GM12878 (cell line): Measurements from ENCODE around the gene DPP6. TPM values are rescaled to one million over a fixed set of nuclear protein-coding genes. Genes with fewer than 3 reads are reported as not detected.

Experiments
- ATAC-seq: fragments of 200-7000 bp; cut with Tn5 transposase; 3 replicates; pipeline ENCODE4 v1.9.1; 2020; ENCODE audit warnings: mild to moderate bottlenecking, moderate library complexity
- BruUV-seq: library from RNA; stranded (reverse); fragments of 400-500 nt; replicated peaks from 2 replicates; lab custom pipeline; 2021; lab: Mats Ljungman, UMichigan
- CTCF ChIA-PET: fragments of 300-600 bp; sonication (Branson Sonifier 250); formaldehyde crosslinking; extraction: SDS; loops from one replicate; lab custom pipeline; 2021; ENCODE audit warnings: inconsistent platforms; lab: Yijun Ruan, JAX
- POLR2A ChIA-PET: fragments of 350-600 bp; formaldehyde crosslinking; extraction: SDS; loops from one replicate; lab custom pipeline; 2021; ENCODE audit warnings: inconsistent platforms; lab: Charles Lee
- RAD21 ChIA-PET: fragments of 300-600 bp; sonication (Branson Sonifier 250); formaldehyde crosslinking; loops from one replicate; lab custom pipeline; 2023; ENCODE audit warnings: antibody characterized with exemption; ENCODE audit not compliant: unreplicated experiment; lab: Charles Lee
- SMC1A ChIA-PET: fragments of 300-600 bp; sonication (Branson Sonifier 250); formaldehyde crosslinking; loops from one replicate; lab custom pipeline; 2023; ENCODE audit not compliant: unreplicated experiment, uncharacterized antibody; lab: Charles Lee
- DNase-seq: peaks from one replicate; pipeline ENCODE4 v3.0.0-alpha.2; 2011; ENCODE audit warnings: low read depth, low spot score
- FAIRE-seq: peaks from 3 replicates; lab custom pipeline; 2011; peaks lifted over from hg19 to GRCh38; lab: Jason Lieb, UNC
- H2AFZ ChIP-seq: 2 replicates; pipeline ENCODE4 v1.6.0; 2011; ENCODE audit warnings: low read depth, low read length, control low read depth; ENCODE audit not compliant: control insufficient read depth
- H3K27ac ChIP-seq: 2 replicates; pipeline ENCODE4 v1.5.1; 2011; ENCODE audit warnings: control low read depth; ENCODE audit not compliant: control insufficient read depth, insufficient read depth
- H3K27me3 ChIP-seq, 2 experiments: replicated peaks in 1 of 2; 2 replicates each; pipeline versions ENCODE4 v1.6.0 to v1.6.1; 2011; ENCODE audit warnings: low read length in 1 of 2; ENCODE audit not compliant: control insufficient read depth in 2 of 2, insufficient read depth in 2 of 2
- H3K36me3 ChIP-seq, 2 experiments: 2 replicates each; pipeline ENCODE4 v1.5.1; 2011; ENCODE audit warnings: low read length in 1 of 2; ENCODE audit not compliant: control insufficient read depth in 2 of 2, insufficient read depth in 2 of 2
- H3K4me1 ChIP-seq: 2 replicates; pipeline ENCODE4 v1.6.1; 2011; ENCODE audit warnings: mild to moderate bottlenecking, low read length, moderate library complexity, mixed read lengths; ENCODE audit not compliant: control insufficient read depth, insufficient read depth
- H3K4me2 ChIP-seq: 2 replicates; pipeline ENCODE4 v1.6.0; 2011; ENCODE audit warnings: control low read depth; ENCODE audit not compliant: control insufficient read depth, insufficient read depth
- H3K4me3 ChIP-seq: fragments of 200-600 bp; sonication (generic); 2 replicates; pipeline ENCODE4 v1.5.1; 2016
- H3K79me2 ChIP-seq: 2 replicates; pipeline ENCODE4 v1.6.0; 2011; ENCODE audit warnings: low read length; ENCODE audit not compliant: control insufficient read depth, insufficient read depth
- H3K9ac ChIP-seq: 2 replicates; pipeline ENCODE4 v1.8.0; 2011; ENCODE audit warnings: low read length, control low read depth, mixed read lengths; ENCODE audit not compliant: control insufficient read depth, insufficient read depth
- H3K9me3 ChIP-seq: replicated peaks from 3 replicates; pipeline ENCODE4 v1.5.1; 2011; ENCODE audit warnings: mild to moderate bottlenecking, low read length; ENCODE audit not compliant: control insufficient read depth, insufficient read depth
- H4K20me1 ChIP-seq: 2 replicates; pipeline ENCODE4 v1.6.0; 2011; ENCODE audit not compliant: control insufficient read depth, insufficient read depth
- ATF7 ChIP-seq: fragments of 450-650 bp; IDR thresholded peaks from 2 replicates; pipeline ENCODE4 v1.6.1; 2016; ENCODE audit warnings: low read depth, mild to moderate bottlenecking
- FOXK2 ChIP-seq: fragments of 450-650 bp; IDR thresholded peaks from 2 replicates; pipeline ENCODE4 v1.6.1; 2017; ENCODE audit warnings: mild to moderate bottlenecking, moderate library complexity
- JUNB ChIP-seq: IDR thresholded peaks from 2 replicates; pipeline ENCODE4 v1.6.1; 2016; ENCODE audit warnings: antibody characterized with exemption, mild to moderate bottlenecking
- KLF5 ChIP-seq: fragments of 450-650 bp; IDR thresholded peaks from 2 replicates; pipeline ENCODE4 v1.6.1; 2014; ENCODE audit warnings: mild to moderate bottlenecking; ENCODE audit not compliant: partially characterized antibody
- NRF1 ChIP-seq: conservative IDR thresholded peaks from 2 replicates; pipeline ENCODE4 v1.6.1; 2011; ENCODE audit warnings: mild to moderate bottlenecking, low read depth, low read length, improper control_type of control experiment
- POU2F2 ChIP-seq: IDR thresholded peaks from 3 replicates; pipeline ENCODE4 v1.6.1; 2011; ENCODE audit warnings: low read depth, mild to moderate bottlenecking, low read length, borderline replicate concordance
- SP1 ChIP-seq: IDR thresholded peaks from one replicate; pipeline ENCODE4 v1.6.1; 2011; ENCODE audit warnings: low read depth, low read length
- STAT1 ChIP-seq: fragments of 450-650 bp; conservative IDR thresholded peaks from 2 replicates; pipeline ENCODE4 v1.6.1; 2014; ENCODE audit warnings: antibody characterized with exemption, mild to moderate bottlenecking
- TCF12 ChIP-seq: IDR thresholded peaks from 2 replicates; pipeline ENCODE4 v1.6.1; 2011; ENCODE audit warnings: low read depth, mild to moderate bottlenecking, low read length
- WGBS: methylation state at CpG from one replicate; pipeline ENCODE4 v1.1.6; 2016; ENCODE audit warnings: low lambda C conversion rate; ENCODE audit not compliant: insufficient replicate concordance, insufficient coverage; ENCODE audit errors: missing lambda C conversion rate; 5-methylcytosine and 5-hydroxymethylcytosine counted together
- in situ Hi-C: fragments of 300-500 bp; cut with MboI; formaldehyde crosslinking; loops from 9 replicates; pipeline ENCODE4 v1.14.3; 2018; ENCODE audit warnings: mixed read lengths
- intact Hi-C: fragments of 100-400 bp; cut with micrococcal nuclease; formaldehyde crosslinking; loops from one replicate; pipeline ENCODE4 v1.14.2; 2022; ENCODE audit not compliant: unreplicated experiment
- polyA plus RNA-seq, 11 experiments: library from polyadenylated mRNA; depleted of rRNA in 4 of 11; unstranded in 6 of 11; stranded (reverse) in 5 of 11; fragments of >200 nt; fragmentation: Nextera tagmentation in 4 of 11; fragmentation: Illumina TruSeq in 1 of 11; extraction: Ambion mirVana in 4 of 11; extraction: Trizol in 1 of 11; gene quantifications; 1 replicate in 1 of 11; 2 replicates in 10 of 11; pipeline versions ENCODE4 v1.2.1 to v1.2.3, GENCODE V29; 2011 to 2016; ENCODE audit warnings: inconsistent platforms in 2 of 11, missing spikeins in 2 of 11, low read depth in 1 of 11
- total RNA-seq, 4 experiments: library from RNA; depleted of rRNA in 3 of 4; stranded (reverse); fragments of >200 nt in 3 of 4; fragmentation: Illumina TruSeq in 1 of 4; extraction: Trizol in 1 of 4; gene quantifications; 2 replicates each; pipeline versions ENCODE4 v1.2.1 to v1.2.3, GENCODE V29; 2013 to 2021
- TF ChIP-seq, protein P1 (sequence below): IDR thresholded peaks from 2 replicates; pipeline ENCODE4 v1.6.1; 2011; ENCODE audit warnings: low read depth, low read length, improper control_type of control experiment, borderline replicate concordance
- TF ChIP-seq, protein P2 (sequence below): IDR thresholded peaks from 2 replicates; pipeline ENCODE4 v1.6.1; 2012; ENCODE audit warnings: improper control_type of control experiment, low read depth, low read length; ENCODE audit not compliant: insufficient replicate concordance
- TF ChIP-seq, protein P3 (sequence below), 3 experiments: IDR thresholded peaks in 2 of 3; conservative IDR thresholded peaks in 1 of 3; 2 replicates each; pipeline ENCODE4 v1.5.1; 2011; ENCODE audit warnings: low read depth in 3 of 3, low read length in 3 of 3, mild to moderate bottlenecking in 3 of 3, control low read depth in 2 of 3, moderate library complexity in 2 of 3, inconsistent platforms in 1 of 3, mixed read lengths in 1 of 3; ENCODE audit not compliant: control insufficient read depth in 2 of 3, insufficient read depth in 1 of 3; ENCODE audit errors: extremely low read depth in 1 of 3
- TF ChIP-seq, protein P4 (sequence below): fragments of 450-650 bp; IDR thresholded peaks from 2 replicates; pipeline ENCODE4 v1.6.1; 2017; ENCODE audit warnings: mild to moderate bottlenecking, low read depth, inconsistent platforms; ENCODE audit not compliant: poor library complexity, severe bottlenecking

The DPP6 gene
- total and polyA plus RNA-seq, 10 of the 15 experiments (the other 5 are each of a cell fraction or from before 2014, with no cell fraction given), result not detected

DNA sequence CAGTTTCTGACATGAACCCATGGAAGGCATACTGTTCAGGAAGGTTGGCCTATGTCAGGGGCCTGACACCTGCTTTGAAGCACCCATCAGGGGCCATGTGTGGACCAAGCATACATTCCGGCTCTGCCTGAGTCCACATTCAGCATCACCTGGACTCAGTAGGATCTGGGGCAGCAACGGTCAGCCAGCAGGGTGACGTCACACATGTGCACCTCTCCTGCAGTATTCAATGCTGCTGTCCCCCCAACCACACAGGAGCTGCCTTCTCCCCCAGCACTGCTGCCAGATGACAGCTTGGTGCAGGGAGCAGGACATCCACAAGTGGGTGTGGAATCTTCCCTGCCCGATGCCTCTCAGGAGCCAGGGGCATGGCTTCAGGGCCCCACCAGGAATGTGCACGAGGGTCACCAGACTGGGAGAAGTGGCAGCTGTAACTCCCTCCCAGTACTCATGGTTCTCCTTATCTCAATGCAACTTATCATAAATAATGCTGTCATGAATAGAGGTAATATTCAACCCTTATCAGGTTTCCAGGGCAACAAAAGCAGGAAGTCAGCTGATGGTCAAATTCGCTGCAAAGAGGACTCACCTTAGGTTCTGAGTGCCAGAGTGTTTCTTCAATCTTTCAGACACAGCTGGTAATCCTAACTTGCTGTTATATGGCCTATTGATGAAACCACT, 657.8 kb downstream of the DPP6 start:
- BruUV-seq, result no TSS peak
- no peaks in the 10 kb centered on the region for H3K36me3 ChIP-seq
- H3K27me3 ChIP-seq, result no peaks in the 10 kb centered on the region
- H2AFZ ChIP-seq, result no peak overlapping the region
- no peak overlapping the region for H3K4me3 ChIP-seq
- no peak overlapping the region for H3K9ac ChIP-seq
- H4K20me1 ChIP-seq, result no peaks in the 10 kb centered on the region
- FAIRE-seq, result no peak
- H3K4me1 ChIP-seq, result no peaks in the 10 kb centered on the region
- ATAC-seq, result no peak
- H3K4me2 ChIP-seq, result no peak overlapping the region
- in situ Hi-C loops (no loop called here), intact Hi-C loops (no loop called here)
- ChIA-PET POLR2A (no interaction called here), RAD21 (no interaction called here), SMC1A (no interaction called here), CTCF (interaction anchor here (0.6 kb wide), 1 partner anchor 13 kb away, joined by 3 read pairs; no protein-coding TSS in a partner anchor)
- H3K27ac ChIP-seq, result no peak overlapping the region
- H3K79me2 ChIP-seq, result no peaks in the 10 kb centered on the region
- no peak for DNase-seq
- WGBS, result 14% methylated on average over 6 of the region's 6 CpGs
- TF ChIP-seq ATF7 (no peak), FOXK2 (no peak), TCF12 (no peak), JUNB (no peak), POU2F2 (no peak), NRF1 (no peak), STAT1 (no peak), KLF5 (no peak), SP1 (no peak)
- TF ChIP-seq, protein P1, sequence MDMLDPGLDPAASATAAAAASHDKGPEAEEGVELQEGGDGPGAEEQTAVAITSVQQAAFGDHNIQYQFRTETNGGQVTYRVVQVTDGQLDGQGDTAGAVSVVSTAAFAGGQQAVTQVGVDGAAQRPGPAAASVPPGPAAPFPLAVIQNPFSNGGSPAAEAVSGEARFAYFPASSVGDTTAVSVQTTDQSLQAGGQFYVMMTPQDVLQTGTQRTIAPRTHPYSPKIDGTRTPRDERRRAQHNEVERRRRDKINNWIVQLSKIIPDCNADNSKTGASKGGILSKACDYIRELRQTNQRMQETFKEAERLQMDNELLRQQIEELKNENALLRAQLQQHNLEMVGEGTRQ, result no peak
- TF ChIP-seq, protein P2, sequence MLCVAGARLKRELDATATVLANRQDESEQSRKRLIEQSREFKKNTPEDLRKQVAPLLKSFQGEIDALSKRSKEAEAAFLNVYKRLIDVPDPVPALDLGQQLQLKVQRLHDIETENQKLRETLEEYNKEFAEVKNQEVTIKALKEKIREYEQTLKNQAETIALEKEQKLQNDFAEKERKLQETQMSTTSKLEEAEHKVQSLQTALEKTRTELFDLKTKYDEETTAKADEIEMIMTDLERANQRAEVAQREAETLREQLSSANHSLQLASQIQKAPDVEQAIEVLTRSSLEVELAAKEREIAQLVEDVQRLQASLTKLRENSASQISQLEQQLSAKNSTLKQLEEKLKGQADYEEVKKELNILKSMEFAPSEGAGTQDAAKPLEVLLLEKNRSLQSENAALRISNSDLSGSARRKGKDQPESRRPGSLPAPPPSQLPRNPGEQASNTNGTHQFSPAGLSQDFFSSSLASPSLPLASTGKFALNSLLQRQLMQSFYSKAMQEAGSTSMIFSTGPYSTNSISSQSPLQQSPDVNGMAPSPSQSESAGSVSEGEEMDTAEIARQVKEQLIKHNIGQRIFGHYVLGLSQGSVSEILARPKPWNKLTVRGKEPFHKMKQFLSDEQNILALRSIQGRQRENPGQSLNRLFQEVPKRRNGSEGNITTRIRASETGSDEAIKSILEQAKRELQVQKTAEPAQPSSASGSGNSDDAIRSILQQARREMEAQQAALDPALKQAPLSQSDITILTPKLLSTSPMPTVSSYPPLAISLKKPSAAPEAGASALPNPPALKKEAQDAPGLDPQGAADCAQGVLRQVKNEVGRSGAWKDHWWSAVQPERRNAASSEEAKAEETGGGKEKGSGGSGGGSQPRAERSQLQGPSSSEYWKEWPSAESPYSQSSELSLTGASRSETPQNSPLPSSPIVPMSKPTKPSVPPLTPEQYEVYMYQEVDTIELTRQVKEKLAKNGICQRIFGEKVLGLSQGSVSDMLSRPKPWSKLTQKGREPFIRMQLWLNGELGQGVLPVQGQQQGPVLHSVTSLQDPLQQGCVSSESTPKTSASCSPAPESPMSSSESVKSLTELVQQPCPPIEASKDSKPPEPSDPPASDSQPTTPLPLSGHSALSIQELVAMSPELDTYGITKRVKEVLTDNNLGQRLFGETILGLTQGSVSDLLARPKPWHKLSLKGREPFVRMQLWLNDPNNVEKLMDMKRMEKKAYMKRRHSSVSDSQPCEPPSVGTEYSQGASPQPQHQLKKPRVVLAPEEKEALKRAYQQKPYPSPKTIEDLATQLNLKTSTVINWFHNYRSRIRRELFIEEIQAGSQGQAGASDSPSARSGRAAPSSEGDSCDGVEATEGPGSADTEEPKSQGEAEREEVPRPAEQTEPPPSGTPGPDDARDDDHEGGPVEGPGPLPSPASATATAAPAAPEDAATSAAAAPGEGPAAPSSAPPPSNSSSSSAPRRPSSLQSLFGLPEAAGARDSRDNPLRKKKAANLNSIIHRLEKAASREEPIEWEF, result no peak
- TF ChIP-seq, protein P3, sequence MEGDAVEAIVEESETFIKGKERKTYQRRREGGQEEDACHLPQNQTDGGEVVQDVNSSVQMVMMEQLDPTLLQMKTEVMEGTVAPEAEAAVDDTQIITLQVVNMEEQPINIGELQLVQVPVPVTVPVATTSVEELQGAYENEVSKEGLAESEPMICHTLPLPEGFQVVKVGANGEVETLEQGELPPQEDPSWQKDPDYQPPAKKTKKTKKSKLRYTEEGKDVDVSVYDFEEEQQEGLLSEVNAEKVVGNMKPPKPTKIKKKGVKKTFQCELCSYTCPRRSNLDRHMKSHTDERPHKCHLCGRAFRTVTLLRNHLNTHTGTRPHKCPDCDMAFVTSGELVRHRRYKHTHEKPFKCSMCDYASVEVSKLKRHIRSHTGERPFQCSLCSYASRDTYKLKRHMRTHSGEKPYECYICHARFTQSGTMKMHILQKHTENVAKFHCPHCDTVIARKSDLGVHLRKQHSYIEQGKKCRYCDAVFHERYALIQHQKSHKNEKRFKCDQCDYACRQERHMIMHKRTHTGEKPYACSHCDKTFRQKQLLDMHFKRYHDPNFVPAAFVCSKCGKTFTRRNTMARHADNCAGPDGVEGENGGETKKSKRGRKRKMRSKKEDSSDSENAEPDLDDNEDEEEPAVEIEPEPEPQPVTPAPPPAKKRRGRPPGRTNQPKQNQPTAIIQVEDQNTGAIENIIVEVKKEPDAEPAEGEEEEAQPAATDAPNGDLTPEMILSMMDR (IDR thresholded peaks at IDR 0.05 in 2 of 3, conservative IDR thresholded peaks at IDR 0.05 in 1 of 3; ENCODE audit: control insufficient read depth in 2 of 3, extremely low read depth in 1 of 3, insufficient read depth in 1 of 3, low read depth in 3 of 3, low read length in 3 of 3), result no peak
- TF ChIP-seq, protein P4, sequence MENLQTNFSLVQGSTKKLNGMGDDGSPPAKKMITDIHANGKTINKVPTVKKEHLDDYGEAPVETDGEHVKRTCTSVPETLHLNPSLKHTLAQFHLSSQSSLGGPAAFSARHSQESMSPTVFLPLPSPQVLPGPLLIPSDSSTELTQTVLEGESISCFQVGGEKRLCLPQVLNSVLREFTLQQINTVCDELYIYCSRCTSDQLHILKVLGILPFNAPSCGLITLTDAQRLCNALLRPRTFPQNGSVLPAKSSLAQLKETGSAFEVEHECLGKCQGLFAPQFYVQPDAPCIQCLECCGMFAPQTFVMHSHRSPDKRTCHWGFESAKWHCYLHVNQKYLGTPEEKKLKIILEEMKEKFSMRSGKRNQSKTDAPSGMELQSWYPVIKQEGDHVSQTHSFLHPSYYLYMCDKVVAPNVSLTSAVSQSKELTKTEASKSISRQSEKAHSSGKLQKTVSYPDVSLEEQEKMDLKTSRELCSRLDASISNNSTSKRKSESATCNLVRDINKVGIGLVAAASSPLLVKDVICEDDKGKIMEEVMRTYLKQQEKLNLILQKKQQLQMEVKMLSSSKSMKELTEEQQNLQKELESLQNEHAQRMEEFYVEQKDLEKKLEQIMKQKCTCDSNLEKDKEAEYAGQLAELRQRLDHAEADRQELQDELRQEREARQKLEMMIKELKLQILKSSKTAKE, result no peak
- H3K9me3 ChIP-seq, result no peaks in the 10 kb centered on the region; the same call in 2 of the 3 replicates
